ENCODE data around the gene DENND1B.

Gene DENND1B

GRCh38 chr1:197672347-197672746 is 102.9 kb downstream of the DENND1B start:
- Histone ChIP-seq H3K27ac (ENCODE audit: low read length) (no peak overlapping the region), H2AFZ (ENCODE audit: low read length) (no peak overlapping the region), H3K9ac (ENCODE audit: low read length) (no peak overlapping the region), H3K4me2 (ENCODE audit: low read depth, low read length) (no peak overlapping the region), H3K36me3 (replicated peaks; ENCODE audit: insufficient read depth, low read length) (no peaks in the 10 kb centered on the region; the same call in 1 of the 2 replicates), H3K9me3 (replicated peaks; ENCODE audit: insufficient read depth, low read length) (no peaks in the 10 kb centered on the region), H3K4me3 (ENCODE audit: low read length) (no peak overlapping the region), H3K27me3 (replicated peaks; ENCODE audit: insufficient read depth, low read length) (no peaks in the 10 kb centered on the region), H3K9me2 (replicated peaks; ENCODE audit: insufficient read depth, low read length) (no peaks in the 10 kb centered on the region), H3F3A (ENCODE audit: insufficient read depth, low read length) (peaks cover 3% of the 10 kb centered on the region; the same call in 1 of the 2 replicates), H3K4me1 (ENCODE audit: low read length) (no peaks in the 10 kb centered on the region), H3K79me2 (ENCODE audit: low read length) (peaks cover 66% of the 10 kb centered on the region), H4K20me1 (ENCODE audit: insufficient read depth, low read length) (peaks cover 9% of the 10 kb centered on the region)
- TF ChIP-seq, protein P1, sequence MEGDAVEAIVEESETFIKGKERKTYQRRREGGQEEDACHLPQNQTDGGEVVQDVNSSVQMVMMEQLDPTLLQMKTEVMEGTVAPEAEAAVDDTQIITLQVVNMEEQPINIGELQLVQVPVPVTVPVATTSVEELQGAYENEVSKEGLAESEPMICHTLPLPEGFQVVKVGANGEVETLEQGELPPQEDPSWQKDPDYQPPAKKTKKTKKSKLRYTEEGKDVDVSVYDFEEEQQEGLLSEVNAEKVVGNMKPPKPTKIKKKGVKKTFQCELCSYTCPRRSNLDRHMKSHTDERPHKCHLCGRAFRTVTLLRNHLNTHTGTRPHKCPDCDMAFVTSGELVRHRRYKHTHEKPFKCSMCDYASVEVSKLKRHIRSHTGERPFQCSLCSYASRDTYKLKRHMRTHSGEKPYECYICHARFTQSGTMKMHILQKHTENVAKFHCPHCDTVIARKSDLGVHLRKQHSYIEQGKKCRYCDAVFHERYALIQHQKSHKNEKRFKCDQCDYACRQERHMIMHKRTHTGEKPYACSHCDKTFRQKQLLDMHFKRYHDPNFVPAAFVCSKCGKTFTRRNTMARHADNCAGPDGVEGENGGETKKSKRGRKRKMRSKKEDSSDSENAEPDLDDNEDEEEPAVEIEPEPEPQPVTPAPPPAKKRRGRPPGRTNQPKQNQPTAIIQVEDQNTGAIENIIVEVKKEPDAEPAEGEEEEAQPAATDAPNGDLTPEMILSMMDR (IDR thresholded peaks at IDR 0.05; ENCODE audit: low read length) = no peak
- TF ChIP-seq EZH2phosphoT487 (IDR thresholded peaks at IDR 0.05; ENCODE audit: low read length) (no peak), EZH2 (optimal IDR thresholded peaks at IDR 0.05; ENCODE audit: low read depth, low read length) (no peak)
- no peak for DNase-seq

GRCh38 chr1:197671920-197672319 is 103.4 kb downstream of the DENND1B start:
- Histone ChIP-seq H3K9me2 (replicated peaks; ENCODE audit: insufficient read depth, low read length) (no peaks in the 10 kb centered on the region), H3K27ac (ENCODE audit: low read length) (no peak overlapping the region), H3K27me3 (replicated peaks; ENCODE audit: insufficient read depth, low read length) (no peaks in the 10 kb centered on the region), H4K20me1 (ENCODE audit: insufficient read depth, low read length) (peaks cover 9% of the 10 kb centered on the region), H3K9ac (ENCODE audit: low read length) (no peak overlapping the region), H3K4me3 (ENCODE audit: low read length) (no peak overlapping the region), H3K4me1 (ENCODE audit: low read length) (no peaks in the 10 kb centered on the region), H2AFZ (ENCODE audit: low read length) (no peak overlapping the region), H3K79me2 (ENCODE audit: low read length) (peaks cover 62% of the 10 kb centered on the region), H3K36me3 (replicated peaks; ENCODE audit: insufficient read depth, low read length) (no peaks in the 10 kb centered on the region; the same call in 1 of the 2 replicates), H3K4me2 (ENCODE audit: low read depth, low read length) (no peak overlapping the region), H3K9me3 (replicated peaks; ENCODE audit: insufficient read depth, low read length) (no peaks in the 10 kb centered on the region), H3F3A (ENCODE audit: insufficient read depth, low read length) (peaks cover 3% of the 10 kb centered on the region; the same call in 1 of the 2 replicates)
- no peak for DNase-seq
- no peak for TF ChIP-seq EZH2 (optimal IDR thresholded peaks at IDR 0.05; ENCODE audit: low read depth, low read length)
- TF ChIP-seq EZH2phosphoT487 (IDR thresholded peaks at IDR 0.05; ENCODE audit: low read length) = no peak
- TF ChIP-seq, protein P1 (IDR thresholded peaks at IDR 0.05; ENCODE audit: low read length) = no peak

DNA sequence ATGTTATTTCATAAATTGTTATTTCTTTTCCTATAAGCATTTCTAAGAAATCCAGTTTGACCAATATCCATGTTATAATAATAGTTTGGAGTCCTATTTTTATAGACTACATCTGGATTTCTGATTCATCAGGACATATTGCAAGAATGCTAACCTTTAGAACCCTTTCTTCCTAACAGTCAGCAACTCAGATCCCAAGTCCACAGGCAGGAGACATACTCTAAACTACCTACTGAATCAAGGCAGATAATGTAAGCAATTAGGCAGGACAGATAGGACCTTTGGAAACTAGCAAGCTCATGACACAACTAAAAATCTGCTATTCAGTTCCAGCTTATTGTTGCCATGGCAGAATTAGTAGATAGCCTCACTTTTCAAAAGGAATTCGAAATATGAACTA is 104.1 kb downstream of the DENND1B start:
- Histone ChIP-seq H3K36me3 (replicated peaks; ENCODE audit: insufficient read depth, low read length) (no peaks in the 10 kb centered on the region; the same call in 1 of the 2 replicates), H3K4me2 (ENCODE audit: low read depth, low read length) (no peak overlapping the region), H3K27ac (ENCODE audit: low read length) (no peak overlapping the region), H3K79me2 (ENCODE audit: low read length) (peaks cover 54% of the 10 kb centered on the region), H3K9ac (ENCODE audit: low read length) (no peak overlapping the region), H2AFZ (ENCODE audit: low read length) (no peak overlapping the region), H4K20me1 (ENCODE audit: insufficient read depth, low read length) (peaks cover 5% of the 10 kb centered on the region), H3K4me1 (ENCODE audit: low read length) (no peaks in the 10 kb centered on the region), H3K9me2 (replicated peaks; ENCODE audit: insufficient read depth, low read length) (no peaks in the 10 kb centered on the region), H3K9me3 (replicated peaks; ENCODE audit: insufficient read depth, low read length) (no peaks in the 10 kb centered on the region), H3K27me3 (replicated peaks; ENCODE audit: insufficient read depth, low read length) (no peaks in the 10 kb centered on the region), H3K4me3 (ENCODE audit: low read length) (no peak overlapping the region), H3F3A (ENCODE audit: insufficient read depth, low read length) (peaks cover 5% of the 10 kb centered on the region; the same call in 1 of the 2 replicates)
- TF ChIP-seq, protein P1 (IDR thresholded peaks at IDR 0.05; ENCODE audit: low read length) = no peak
- TF ChIP-seq EZH2phosphoT487 (IDR thresholded peaks at IDR 0.05; ENCODE audit: low read length) = no peak
- no peak for TF ChIP-seq EZH2 (optimal IDR thresholded peaks at IDR 0.05; ENCODE audit: low read depth, low read length)
- DNase-seq = no peak

All from MM.1S (cell line).